Esophagus squamous epithelium (tissue), 4 donors: ENCODE data around the gene TRIM72.

Experiments
- POLR2A ChIP-seq, 4 donors: fragments of 450-650 bp; IDR thresholded peaks; one replicate each; pipeline ENCODE4 v1.6.1; 2017; ENCODE audit warnings: antibody characterized with exemption in 4 of 4, mild to moderate bottlenecking in 4 of 4, moderate library complexity in 3 of 4
- TF ChIP-seq, protein P1 (sequence below), 6 experiments: fragments of 450-650 bp in 4 of 6; fragments of 200-600 bp in 2 of 6; sonication (generic) in 2 of 6; IDR thresholded peaks; one replicate each; pipeline ENCODE4 v1.5.1; 2016 to 2019; ENCODE audit warnings: antibody characterized with exemption in 6 of 6, mild to moderate bottlenecking in 4 of 6, moderate library complexity in 4 of 6

DNA sequence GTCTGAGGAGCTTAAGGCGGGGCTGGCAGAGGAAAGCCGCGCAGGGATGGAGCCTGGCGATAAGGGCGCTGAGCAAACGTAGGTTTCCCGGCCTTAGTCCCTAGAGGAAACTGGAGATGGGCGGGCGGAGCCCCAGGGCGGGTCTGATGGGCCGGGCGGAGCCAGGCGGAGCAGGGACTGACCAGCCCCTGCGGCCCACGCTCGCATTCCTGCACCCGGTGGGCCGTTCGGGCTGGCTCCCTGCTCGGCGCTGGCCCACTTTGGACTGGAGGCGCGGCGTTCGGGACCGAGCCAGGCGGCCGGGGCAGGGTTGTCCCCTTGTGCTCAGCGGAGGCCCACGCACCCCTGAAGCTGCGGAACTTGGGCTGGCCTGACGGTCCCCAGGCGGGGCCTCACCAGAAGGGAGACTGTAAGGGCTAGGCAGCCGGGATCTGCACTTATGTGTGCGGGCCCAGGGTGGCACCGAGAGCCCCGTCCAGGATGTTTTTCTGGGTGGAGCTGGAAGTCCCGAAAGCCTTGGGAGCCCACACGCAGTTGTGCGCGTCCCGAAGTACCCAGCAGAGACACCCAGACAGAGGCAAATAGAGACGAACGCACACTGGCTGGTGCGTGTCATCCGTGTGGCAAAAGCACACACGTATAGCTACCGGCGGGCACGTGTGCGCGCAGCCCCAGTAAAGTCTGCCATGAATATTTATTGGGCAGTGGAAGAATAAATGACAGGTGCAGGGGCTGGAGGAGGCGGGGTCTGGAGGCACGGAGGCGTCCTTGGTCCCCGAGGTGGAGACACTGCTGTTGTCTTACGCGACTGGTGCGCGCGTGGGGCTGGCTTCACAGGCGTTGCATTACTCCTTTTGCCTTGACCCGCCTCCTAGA is 1.6 kb downstream of the TRIM72 start:
- TF ChIP-seq, protein P1, sequence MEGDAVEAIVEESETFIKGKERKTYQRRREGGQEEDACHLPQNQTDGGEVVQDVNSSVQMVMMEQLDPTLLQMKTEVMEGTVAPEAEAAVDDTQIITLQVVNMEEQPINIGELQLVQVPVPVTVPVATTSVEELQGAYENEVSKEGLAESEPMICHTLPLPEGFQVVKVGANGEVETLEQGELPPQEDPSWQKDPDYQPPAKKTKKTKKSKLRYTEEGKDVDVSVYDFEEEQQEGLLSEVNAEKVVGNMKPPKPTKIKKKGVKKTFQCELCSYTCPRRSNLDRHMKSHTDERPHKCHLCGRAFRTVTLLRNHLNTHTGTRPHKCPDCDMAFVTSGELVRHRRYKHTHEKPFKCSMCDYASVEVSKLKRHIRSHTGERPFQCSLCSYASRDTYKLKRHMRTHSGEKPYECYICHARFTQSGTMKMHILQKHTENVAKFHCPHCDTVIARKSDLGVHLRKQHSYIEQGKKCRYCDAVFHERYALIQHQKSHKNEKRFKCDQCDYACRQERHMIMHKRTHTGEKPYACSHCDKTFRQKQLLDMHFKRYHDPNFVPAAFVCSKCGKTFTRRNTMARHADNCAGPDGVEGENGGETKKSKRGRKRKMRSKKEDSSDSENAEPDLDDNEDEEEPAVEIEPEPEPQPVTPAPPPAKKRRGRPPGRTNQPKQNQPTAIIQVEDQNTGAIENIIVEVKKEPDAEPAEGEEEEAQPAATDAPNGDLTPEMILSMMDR (IDR thresholded peaks at IDR 0.05) = no peak
- no peak for TF ChIP-seq POLR2A (IDR thresholded peaks at IDR 0.05)
